ENCODE measurements around the gene TMX2.

DNA sequence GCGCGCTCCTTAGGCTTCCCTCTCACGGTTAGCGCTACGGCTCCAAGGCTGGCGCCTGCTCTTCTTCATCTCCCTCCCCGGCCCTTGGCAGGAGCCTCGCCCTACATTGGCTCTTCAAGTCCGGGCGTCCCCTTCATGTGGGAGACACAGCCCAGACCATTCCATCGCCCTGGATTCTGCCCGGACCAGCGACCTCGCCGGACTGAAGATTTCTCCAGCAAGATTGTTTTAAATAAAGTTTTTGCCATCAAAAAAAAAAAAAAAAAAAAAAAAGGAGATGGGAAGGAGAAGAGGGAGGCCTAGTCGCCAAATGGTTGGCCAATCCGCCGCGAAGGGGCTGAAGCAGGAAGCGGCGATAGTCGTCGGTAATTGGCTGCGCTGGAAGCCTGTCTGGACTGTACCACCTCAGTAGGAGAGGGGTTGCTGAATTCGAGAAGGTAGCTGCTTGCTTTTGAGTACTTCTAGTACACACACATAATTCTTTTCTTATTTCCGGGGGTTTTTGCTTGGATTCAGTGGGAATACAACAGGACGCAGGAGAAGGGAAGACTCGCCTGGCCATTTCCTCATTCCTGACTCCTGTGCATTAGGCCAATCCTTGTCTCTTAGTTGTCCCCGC is 45.2 kb upstream of the TMX2 start:
- peak; percentile 21 to 69 for TF ChIP-seq POLR2A (IDR thresholded peaks at IDR 0.05)
- TF ChIP-seq, protein P1, sequence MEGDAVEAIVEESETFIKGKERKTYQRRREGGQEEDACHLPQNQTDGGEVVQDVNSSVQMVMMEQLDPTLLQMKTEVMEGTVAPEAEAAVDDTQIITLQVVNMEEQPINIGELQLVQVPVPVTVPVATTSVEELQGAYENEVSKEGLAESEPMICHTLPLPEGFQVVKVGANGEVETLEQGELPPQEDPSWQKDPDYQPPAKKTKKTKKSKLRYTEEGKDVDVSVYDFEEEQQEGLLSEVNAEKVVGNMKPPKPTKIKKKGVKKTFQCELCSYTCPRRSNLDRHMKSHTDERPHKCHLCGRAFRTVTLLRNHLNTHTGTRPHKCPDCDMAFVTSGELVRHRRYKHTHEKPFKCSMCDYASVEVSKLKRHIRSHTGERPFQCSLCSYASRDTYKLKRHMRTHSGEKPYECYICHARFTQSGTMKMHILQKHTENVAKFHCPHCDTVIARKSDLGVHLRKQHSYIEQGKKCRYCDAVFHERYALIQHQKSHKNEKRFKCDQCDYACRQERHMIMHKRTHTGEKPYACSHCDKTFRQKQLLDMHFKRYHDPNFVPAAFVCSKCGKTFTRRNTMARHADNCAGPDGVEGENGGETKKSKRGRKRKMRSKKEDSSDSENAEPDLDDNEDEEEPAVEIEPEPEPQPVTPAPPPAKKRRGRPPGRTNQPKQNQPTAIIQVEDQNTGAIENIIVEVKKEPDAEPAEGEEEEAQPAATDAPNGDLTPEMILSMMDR (IDR thresholded peaks at IDR 0.05), result no peak

All from adrenal gland (tissue), 5 donors.